GM10266 (cell line): Measurements from ENCODE around the gene NFATC2.

Source experiments
- DNase-seq: peaks from one replicate; pipeline ENCODE4 v3.0.0; 2012; ENCODE audit errors: extremely low spot score
- TF ChIP-seq, protein P1 (sequence below): IDR thresholded peaks from 2 replicates; pipeline ENCODE4 v1.5.1; 2012; ENCODE audit warnings: mild to moderate bottlenecking, low read depth; ENCODE audit not compliant: control insufficient read depth, insufficient read depth; ENCODE audit errors: missing control alignments

The NFATC2 gene

GRCh38 chr20:51442602-51443001 is 99.9 kb downstream of the NFATC2 start:
- TF ChIP-seq, protein P1, sequence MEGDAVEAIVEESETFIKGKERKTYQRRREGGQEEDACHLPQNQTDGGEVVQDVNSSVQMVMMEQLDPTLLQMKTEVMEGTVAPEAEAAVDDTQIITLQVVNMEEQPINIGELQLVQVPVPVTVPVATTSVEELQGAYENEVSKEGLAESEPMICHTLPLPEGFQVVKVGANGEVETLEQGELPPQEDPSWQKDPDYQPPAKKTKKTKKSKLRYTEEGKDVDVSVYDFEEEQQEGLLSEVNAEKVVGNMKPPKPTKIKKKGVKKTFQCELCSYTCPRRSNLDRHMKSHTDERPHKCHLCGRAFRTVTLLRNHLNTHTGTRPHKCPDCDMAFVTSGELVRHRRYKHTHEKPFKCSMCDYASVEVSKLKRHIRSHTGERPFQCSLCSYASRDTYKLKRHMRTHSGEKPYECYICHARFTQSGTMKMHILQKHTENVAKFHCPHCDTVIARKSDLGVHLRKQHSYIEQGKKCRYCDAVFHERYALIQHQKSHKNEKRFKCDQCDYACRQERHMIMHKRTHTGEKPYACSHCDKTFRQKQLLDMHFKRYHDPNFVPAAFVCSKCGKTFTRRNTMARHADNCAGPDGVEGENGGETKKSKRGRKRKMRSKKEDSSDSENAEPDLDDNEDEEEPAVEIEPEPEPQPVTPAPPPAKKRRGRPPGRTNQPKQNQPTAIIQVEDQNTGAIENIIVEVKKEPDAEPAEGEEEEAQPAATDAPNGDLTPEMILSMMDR = no peak
- DNase-seq = no peak

GRCh38 chr20:51440589-51440988 is 101.9 kb downstream of the NFATC2 start:
- TF ChIP-seq, protein P1 = no peak
- peak; percentile 41 for DNase-seq

- TF ChIP-seq, protein P1 = no peak
- DNase-seq = no peak
These were observed 103.3 kb downstream of the NFATC2 start for GRCh38 chr20:51439160-51439689.

DNA sequence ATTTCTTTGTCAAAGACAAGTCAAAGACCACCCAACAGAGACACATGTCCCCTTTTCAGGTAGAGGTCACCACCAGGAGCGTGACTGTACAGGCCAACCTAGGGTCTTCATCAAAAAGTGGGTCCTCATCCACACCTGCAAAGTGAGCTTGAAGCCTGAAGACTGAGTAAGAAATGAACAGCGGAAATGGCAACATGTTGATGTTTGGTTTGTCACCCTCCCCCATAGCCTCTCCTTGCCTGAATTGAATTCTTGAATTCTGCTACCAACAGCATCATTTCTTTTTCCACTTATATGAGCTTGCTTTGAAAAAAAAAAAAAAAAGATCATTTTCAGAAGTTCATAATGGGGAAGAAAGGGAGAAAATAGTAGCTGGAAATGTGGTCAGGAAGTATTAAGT is 104.4 kb downstream of the NFATC2 start:
- TF ChIP-seq, protein P1 = no peak
- DNase-seq = no peak

DNA sequence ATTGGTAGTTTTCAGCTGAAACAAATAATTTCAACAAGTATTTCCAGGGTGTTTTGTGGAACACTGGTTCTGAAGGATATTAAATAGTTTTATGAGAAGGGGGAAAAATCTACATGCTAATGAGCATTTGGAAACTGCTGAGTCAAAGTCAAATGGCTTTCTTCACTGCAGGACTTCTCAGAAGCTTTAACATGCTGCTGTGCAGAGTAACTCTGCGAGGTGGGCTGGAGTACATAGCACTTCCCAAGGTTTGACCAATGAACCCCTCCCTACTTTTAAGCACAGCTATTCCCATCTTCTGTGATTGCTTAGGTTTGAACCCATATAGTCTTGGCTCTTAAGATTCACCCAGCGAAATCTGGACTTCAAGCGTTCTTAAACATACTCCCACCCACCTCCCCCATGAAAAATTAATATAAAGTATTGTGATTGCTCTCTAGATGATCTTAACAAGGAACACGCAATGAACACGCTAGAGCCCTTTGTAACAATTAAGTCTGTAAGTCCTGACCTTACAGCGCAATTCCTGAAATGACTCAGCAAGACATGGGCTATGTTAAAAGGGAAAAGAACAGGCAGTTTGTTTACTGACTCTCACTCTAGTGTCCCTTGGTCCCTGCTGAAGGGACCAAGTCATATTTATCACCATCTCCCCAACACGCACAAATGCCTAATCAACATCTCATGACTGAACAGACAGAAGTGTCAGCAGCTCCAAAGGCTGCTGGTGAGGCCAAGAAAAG is 105.2 kb downstream of the NFATC2 start:
- TF ChIP-seq, protein P1 = no peak
- no peak for DNase-seq

GRCh38 chr20:51434580-51435247 is 107.8 kb downstream of the NFATC2 start:
- TF ChIP-seq, protein P1 = no peak

DNA sequence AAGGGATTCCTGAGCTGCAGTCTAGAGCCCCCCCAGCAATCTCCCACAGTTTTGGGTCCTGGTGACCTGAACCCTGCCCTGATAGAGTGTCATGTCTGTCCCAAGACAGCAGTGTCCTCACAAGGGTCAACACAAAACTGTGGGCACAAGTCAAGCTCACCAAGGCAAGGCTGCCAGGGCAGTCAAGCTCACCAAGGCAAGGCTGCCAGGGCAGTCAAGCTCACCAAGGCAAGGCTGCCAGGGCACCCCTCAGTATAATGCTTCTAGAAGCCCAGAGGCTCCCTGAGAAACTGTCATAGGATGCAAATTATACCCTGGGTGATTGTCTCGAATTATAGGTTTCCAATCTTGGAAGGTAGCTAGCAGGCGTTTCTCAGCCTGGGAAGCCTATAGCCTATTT is 108.5 kb downstream of the NFATC2 start:
- TF ChIP-seq, protein P1 = no peak
- DNase-seq = no peak

More at GRCh38 chr20:51434580-51435247, 107.8 kb downstream of the NFATC2 start:
- DNase-seq = no peak
